HEK293T (cell line): Measurements from ENCODE around the gene PHF1.

Source experiments
- CTCF ChIA-PET: fragments of 350-600 bp; formaldehyde crosslinking; extraction: SDS; loops from one replicate; lab custom pipeline; 2021; ENCODE audit warnings: antibody characterized with exemption, inconsistent platforms; lab: Yijun Ruan, JAX
- POLR2A ChIA-PET: fragments of 350-600 bp; formaldehyde crosslinking; extraction: SDS; loops from one replicate; lab custom pipeline; 2020; ENCODE audit warnings: antibody characterized with exemption, inconsistent platforms; lab: Yijun Ruan, JAX
- DNase-seq: peaks from one replicate; pipeline ENCODE4 v3.0.0; 2012; ENCODE audit warnings: mixed read lengths; ENCODE audit errors: extremely low spot score
- ARNT ChIP-seq: fragments of 450-650 bp; IDR thresholded peaks from 2 replicates; pipeline ENCODE4 v1.6.1; 2017; ENCODE audit warnings: mild to moderate bottlenecking
- BHLHE40 ChIP-seq: fragments of 450-650 bp; IDR thresholded peaks from 2 replicates; pipeline ENCODE4 v1.6.1; 2016; ENCODE audit warnings: mild to moderate bottlenecking, moderate library complexity, borderline replicate concordance
- CTBP1 ChIP-seq: fragments of 450-650 bp; IDR thresholded peaks from 2 replicates; pipeline ENCODE4 v1.6.1; 2016; ENCODE audit warnings: borderline replicate concordance
- ELF4 ChIP-seq: fragments of 450-650 bp; IDR thresholded peaks from 2 replicates; pipeline ENCODE4 v1.6.1; 2017; ENCODE audit warnings: antibody characterized with exemption
- FOXA1 ChIP-seq: fragments of 450-650 bp; IDR thresholded peaks from 2 replicates; pipeline ENCODE4 v1.6.1; 2016; ENCODE audit warnings: mild to moderate bottlenecking
- FOXK2 ChIP-seq: fragments of 450-650 bp; IDR thresholded peaks from 2 replicates; pipeline ENCODE4 v1.6.1; 2016; ENCODE audit warnings: mild to moderate bottlenecking
- FOXM1 ChIP-seq: fragments of 450-650 bp; IDR thresholded peaks from 2 replicates; pipeline ENCODE4 v1.6.1; 2017; ENCODE audit warnings: mild to moderate bottlenecking, borderline replicate concordance
- HDGF ChIP-seq: fragments of 450-650 bp; IDR thresholded peaks from 2 replicates; pipeline ENCODE4 v1.6.1; 2017; ENCODE audit warnings: antibody characterized with exemption, borderline replicate concordance
- L3MBTL2 ChIP-seq: fragments of 450-650 bp; conservative IDR thresholded peaks from 2 replicates; pipeline ENCODE4 v1.6.1; 2016; ENCODE audit warnings: mild to moderate bottlenecking
- LEF1 ChIP-seq: fragments of 450-650 bp; IDR thresholded peaks from 2 replicates; pipeline ENCODE4 v1.6.1; 2017; ENCODE audit warnings: mild to moderate bottlenecking, borderline replicate concordance
- NFRKB ChIP-seq: fragments of 450-650 bp; IDR thresholded peaks from 2 replicates; pipeline ENCODE4 v1.6.1; 2016; ENCODE audit warnings: mild to moderate bottlenecking, moderate library complexity
- SP1 ChIP-seq: fragments of 450-650 bp; IDR thresholded peaks from 2 replicates; pipeline ENCODE4 v1.6.1; 2017
- SUZ12 ChIP-seq: fragments of 450-650 bp; IDR thresholded peaks from 2 replicates; pipeline ENCODE4 v1.6.1; 2016; ENCODE audit warnings: mild to moderate bottlenecking
- TARDBP ChIP-seq: fragments of 450-650 bp; IDR thresholded peaks from 2 replicates; pipeline ENCODE4 v1.6.1; 2016
- ZNF384 ChIP-seq: fragments of 450-650 bp; IDR thresholded peaks from 2 replicates; pipeline ENCODE4 v1.6.1; 2016
- TF ChIP-seq, protein P1 (sequence below): fragments of 450-650 bp; IDR thresholded peaks from 2 replicates; pipeline ENCODE4 v1.6.1; 2016

The PHF1 gene

DNA sequence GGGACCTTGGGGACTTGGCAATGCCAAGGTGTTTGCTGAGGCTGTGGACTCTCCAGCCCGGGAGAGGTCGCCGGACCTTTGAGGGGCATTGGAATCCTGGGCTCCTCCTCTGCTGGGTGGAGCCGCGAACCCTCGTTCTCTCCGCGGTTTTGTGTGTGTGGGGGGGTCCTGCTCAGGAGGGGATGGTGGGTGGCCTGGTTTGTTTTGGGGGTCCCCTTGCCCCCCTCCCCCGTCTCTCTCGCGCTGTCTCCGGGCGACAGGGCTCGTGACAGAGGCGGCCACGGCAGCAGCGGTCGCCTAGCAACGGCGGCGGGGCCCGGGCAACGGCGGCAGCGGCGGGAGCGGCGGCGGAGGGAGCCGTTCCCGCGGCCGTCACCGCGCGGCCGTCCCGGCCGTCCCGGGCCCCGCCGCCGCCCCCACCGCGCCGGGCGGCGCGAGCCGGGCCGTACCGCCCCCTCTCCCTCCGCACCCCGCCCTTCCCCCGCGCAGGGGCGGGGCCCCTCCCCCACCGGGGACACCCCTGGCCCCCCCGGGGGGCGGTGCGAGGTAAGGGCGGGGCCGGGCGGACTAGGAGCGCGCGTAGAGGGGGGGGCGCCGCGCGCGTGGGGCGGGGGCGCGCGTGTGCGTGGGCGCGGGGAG lies 16.9 kb downstream of the PHF1 start:
- TF ChIP-seq NFRKB (no peak), ARNT (no peak), TARDBP (no peak), L3MBTL2 (no peak), SUZ12 (no peak), HDGF (no peak), ZNF384 (no peak), BHLHE40 (no peak), LEF1 (no peak), CTBP1 (no peak), SP1 (no peak), FOXA1 (no peak), FOXM1 (no peak), ELF4 (no peak), FOXK2 (no peak)
- TF ChIP-seq, protein P1, sequence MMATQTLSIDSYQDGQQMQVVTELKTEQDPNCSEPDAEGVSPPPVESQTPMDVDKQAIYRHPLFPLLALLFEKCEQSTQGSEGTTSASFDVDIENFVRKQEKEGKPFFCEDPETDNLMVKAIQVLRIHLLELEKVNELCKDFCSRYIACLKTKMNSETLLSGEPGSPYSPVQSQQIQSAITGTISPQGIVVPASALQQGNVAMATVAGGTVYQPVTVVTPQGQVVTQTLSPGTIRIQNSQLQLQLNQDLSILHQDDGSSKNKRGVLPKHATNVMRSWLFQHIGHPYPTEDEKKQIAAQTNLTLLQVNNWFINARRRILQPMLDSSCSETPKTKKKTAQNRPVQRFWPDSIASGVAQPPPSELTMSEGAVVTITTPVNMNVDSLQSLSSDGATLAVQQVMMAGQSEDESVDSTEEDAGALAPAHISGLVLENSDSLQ: no peak
- peak; percentile 51 for DNase-seq
- CTCF ChIA-PET: no interaction called here
- POLR2A ChIA-PET: no interaction called here

DNA sequence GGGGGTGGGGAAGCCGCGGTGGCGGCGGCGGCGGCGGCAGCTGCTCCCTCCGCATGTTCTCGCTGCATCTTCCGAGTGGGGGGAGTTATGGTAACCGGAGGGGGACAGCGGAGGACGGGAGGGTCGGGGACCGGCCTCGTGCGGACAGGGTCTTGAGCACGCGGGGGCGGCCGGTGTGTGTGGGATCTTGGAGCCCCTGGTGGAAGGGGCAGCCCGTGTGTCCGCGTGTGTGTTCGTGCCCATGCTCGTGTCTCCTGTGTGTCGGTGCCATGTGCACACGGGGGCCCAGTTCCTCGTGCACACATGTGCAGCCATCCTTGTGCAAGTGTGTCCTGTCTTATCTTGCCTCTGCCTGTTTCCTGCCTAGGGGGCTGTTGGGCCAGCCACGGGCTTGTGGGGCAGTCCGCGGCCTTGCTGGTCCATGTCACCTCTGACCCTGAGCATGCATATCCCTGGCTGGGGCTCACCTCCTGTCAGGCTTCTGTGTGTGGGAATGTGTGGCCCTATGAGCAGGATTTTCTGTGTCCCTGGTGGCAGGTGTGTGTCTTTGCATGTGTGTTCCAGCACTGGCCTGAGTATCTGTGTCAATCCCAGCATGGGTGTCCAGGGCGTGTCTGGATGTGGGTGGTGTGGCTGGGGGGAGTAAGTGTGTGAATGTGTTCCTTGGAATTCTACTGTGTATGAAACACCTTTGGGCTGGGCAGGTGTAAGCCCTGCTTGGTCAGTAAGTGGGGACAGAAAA lies 17.6 kb downstream of the PHF1 start:
- DNase-seq: peak; percentile 57
- POLR2A ChIA-PET: interaction anchor here (0.7 to 0.8 kb wide), 2 partner anchors 26 to 152 kb away, joined by 3 to 5 read pairs; partner anchors contain the start of genes BAK1 and ZBTB9
- CTCF ChIA-PET: interaction anchor here (0.7 to 1.1 kb wide), 2 partner anchors 10 to 151 kb away, joined by 3 read pairs; partner anchors contain the start of gene B3GALT4
- TF ChIP-seq, protein P1: peak; percentile 67
- TF ChIP-seq HDGF (no peak), ELF4 (no peak), FOXA1 (no peak), FOXM1 (no peak), ARNT (no peak), L3MBTL2 (peak; percentile 90), FOXK2 (no peak), LEF1 (no peak), SUZ12 (no peak), BHLHE40 (no peak)

DNA sequence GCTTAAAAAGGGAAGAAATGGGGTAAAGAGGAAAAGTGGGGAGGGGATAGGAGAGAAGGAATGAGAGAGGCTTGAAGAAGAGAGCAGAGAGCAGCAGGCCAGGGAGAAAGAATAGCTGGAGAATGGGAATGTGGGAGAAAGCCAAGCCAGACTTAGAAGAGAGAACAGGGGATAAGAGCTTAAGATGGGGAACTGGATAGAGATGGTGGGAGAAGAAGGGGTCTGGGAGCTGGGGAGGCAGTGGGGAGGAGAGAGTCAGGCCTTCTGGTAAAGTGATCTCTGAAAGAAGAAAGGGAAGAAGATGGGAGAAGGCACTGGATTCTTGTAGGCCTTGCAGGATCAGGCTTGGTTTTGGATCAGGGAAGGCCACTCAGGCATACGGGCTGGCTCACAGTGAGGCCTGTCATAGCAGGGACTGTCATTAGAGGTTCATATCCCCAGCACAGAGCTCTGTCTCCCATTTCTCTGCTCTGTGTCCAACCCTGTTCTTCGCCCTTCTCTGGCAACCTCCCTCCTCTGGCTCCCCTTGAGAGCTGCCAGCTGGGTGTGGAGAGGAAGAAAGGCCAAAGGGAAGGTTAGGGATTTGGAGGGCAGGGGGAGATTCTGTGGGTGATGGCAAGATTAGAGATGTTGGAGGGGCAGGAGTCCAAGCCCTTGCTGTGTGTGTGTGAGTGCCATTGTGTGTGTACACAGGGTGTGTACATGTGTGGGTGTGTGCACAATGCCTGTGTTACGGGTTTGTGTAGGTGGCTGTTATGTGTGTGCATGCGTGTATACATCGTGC lies 18.3 kb downstream of the PHF1 start:
- DNase-seq: no peak
- TF ChIP-seq CTBP1 (no peak), BHLHE40 (no peak), NFRKB (no peak), LEF1 (no peak), FOXK2 (no peak), TARDBP (no peak), FOXA1 (no peak), HDGF (no peak), L3MBTL2 (no peak), ELF4 (no peak)
- POLR2A ChIA-PET: interaction anchor here (0.7 to 2.1 kb wide), 3 partner anchors 19 to 151 kb away, joined by 3 to 5 read pairs (median 5); partner anchors contain the start of genes BAK1 and ZBTB9
- CTCF ChIA-PET: interaction anchor here (0.7 to 1.1 kb wide), 2 partner anchors 10 to 152 kb away, joined by 3 read pairs; partner anchors contain the start of gene B3GALT4

DNA sequence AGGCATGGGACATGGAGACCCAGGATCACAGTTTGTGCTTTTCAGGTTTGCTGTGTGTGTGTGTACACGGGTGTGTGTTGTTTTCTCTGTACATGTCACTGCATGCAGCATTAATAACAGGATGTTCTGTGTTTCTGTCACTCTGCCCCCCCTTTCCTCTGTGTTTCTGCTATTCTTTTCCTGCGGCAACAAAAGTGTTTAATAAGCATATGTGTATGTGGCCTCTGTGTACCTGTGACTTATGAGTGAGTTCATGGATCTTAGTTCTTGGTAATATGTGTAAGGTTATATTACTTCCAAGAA lies 18.9 kb downstream of the PHF1 start:
- DNase-seq: no peak
- ChIA-PET POLR2A (interaction anchor here (2.1 kb wide), 1 partner anchor 20 kb away, joined by 5 read pairs; no protein-coding TSS in a partner anchor), CTCF (no interaction called here)
- TF ChIP-seq L3MBTL2: no peak
- no peak for TF ChIP-seq ELF4
- no peak for TF ChIP-seq SP1
- TF ChIP-seq FOXA1: no peak
- no peak for TF ChIP-seq CTBP1
- TF ChIP-seq SUZ12: no peak
- TF ChIP-seq FOXK2: no peak
- TF ChIP-seq TARDBP: no peak
- no peak for TF ChIP-seq FOXM1
- TF ChIP-seq, protein P1: no peak
- TF ChIP-seq ZNF384: no peak
- TF ChIP-seq ARNT: no peak
- TF ChIP-seq LEF1: no peak
- TF ChIP-seq HDGF: no peak
- TF ChIP-seq NFRKB: no peak

DNA sequence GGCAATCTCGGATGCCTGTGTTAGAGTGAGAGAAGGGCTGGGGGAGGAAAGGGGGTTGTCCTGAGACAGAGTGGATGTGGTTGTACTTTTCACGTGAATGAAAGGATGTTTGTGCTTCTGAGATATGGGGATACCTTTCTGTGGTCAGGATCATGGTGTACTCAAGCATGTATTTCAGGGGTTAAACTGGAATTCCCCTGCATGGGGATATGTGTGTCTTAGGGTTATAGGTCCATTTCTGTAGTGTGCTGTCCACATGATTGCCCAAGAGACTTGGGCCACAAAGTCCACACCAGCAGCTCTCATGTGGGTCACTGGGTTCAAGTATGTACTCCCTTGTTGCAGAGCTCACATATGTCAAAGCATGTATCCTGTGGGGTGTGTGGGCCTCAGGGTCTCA lies 19.5 kb downstream of the PHF1 start:
- DNase-seq: no peak
- ChIA-PET CTCF (interaction anchor here (1.3 kb wide), 1 partner anchor 153 kb away, joined by 3 read pairs; no protein-coding TSS in a partner anchor), POLR2A (interaction anchor here (0.9 to 2.1 kb wide), 6 partner anchors 12 to 158 kb away, joined by 3 to 17 read pairs (median 4); partner anchors contain the start of genes CUTA, RPS18, SYNGAP1 and VPS52)
- no peak for TF ChIP-seq FOXA1
- no peak for TF ChIP-seq L3MBTL2
- TF ChIP-seq NFRKB: no peak
